Neuronal stem cell (in vitro differentiated cells): ENCODE results near the gene OR51S1. TPM values are rescaled to one million over a fixed set of nuclear protein-coding genes. Genes with fewer than 3 reads are reported as not detected.

Experiments used
- DNase-seq: peaks from one replicate; pipeline ENCODE4 v3.0.0-alpha.2; 2013; ENCODE audit warnings: low spot score
- H2AFZ ChIP-seq: one replicate; pipeline ENCODE4 v1.6.1; 2013; ENCODE audit warnings: mild to moderate bottlenecking, low read length, inconsistent platforms
- H2AK5ac ChIP-seq: 2 replicates; pipeline ENCODE4 v1.6.1; 2013; ENCODE audit warnings: low read depth, mild to moderate bottlenecking, inconsistent platforms, low read length, moderate library complexity, mixed read lengths
- H2BK120ac ChIP-seq: 2 replicates; pipeline ENCODE4 v1.6.1; 2013; ENCODE audit warnings: low read depth, mild to moderate bottlenecking, inconsistent platforms, low read length, moderate library complexity, mixed read lengths
- H2BK12ac ChIP-seq: one replicate; pipeline ENCODE4 v1.6.1; 2013; ENCODE audit warnings: low read length, inconsistent platforms
- H2BK15ac ChIP-seq: 2 replicates; pipeline ENCODE4 v1.6.1; 2013; ENCODE audit warnings: mild to moderate bottlenecking, low read length, inconsistent platforms, mixed read lengths
- H2BK5ac ChIP-seq: one replicate; pipeline ENCODE4 v1.6.1; 2013; ENCODE audit warnings: inconsistent platforms, mild to moderate bottlenecking, low read length, moderate library complexity
- H3K14ac ChIP-seq: one replicate; pipeline ENCODE4 v1.6.1; 2013; ENCODE audit warnings: low read length, inconsistent platforms
- H3K18ac ChIP-seq: 2 replicates; pipeline ENCODE4 v1.6.1; 2013; ENCODE audit warnings: low read length, inconsistent platforms
- H3K23ac ChIP-seq: 2 replicates; pipeline ENCODE4 v1.6.1; 2013; ENCODE audit warnings: low read depth, mild to moderate bottlenecking, mixed read lengths, low read length, inconsistent platforms; ENCODE audit not compliant: poor library complexity
- H3K27ac ChIP-seq: replicated peaks from 3 replicates; pipeline ENCODE4 v1.5.1; 2013; ENCODE audit warnings: low read length, inconsistent platforms
- H3K27me3 ChIP-seq, 3 experiments: 2 replicates each; pipeline ENCODE4 v1.6.1; 2013; ENCODE audit warnings: low read length in 3 of 3, mild to moderate bottlenecking in 2 of 3, inconsistent platforms in 1 of 3, low read depth in 1 of 3, mixed read lengths in 1 of 3, moderate library complexity in 1 of 3; ENCODE audit not compliant: control insufficient read depth in 3 of 3, insufficient read depth in 3 of 3
- H3K36me3 ChIP-seq, 2 donors: replicated peaks in 1 of 2; 2 replicates each; pipeline ENCODE4 v1.6.1; 2013; ENCODE audit warnings: low read length in 2 of 2; ENCODE audit not compliant: control insufficient read depth in 2 of 2, insufficient read depth in 2 of 2
- H3K4ac ChIP-seq: 2 replicates; pipeline ENCODE4 v1.6.1; 2013; ENCODE audit warnings: inconsistent platforms, mild to moderate bottlenecking, low read length, moderate library complexity
- H3K4me1 ChIP-seq, 2 donors: 1 replicate in 1 of 2; 2 replicates in 1 of 2; pipeline ENCODE4 v1.6.1; 2013; ENCODE audit warnings: low read length in 2 of 2, low read depth in 1 of 2; ENCODE audit not compliant: control insufficient read depth in 2 of 2, insufficient read depth in 1 of 2
- H3K4me2 ChIP-seq: one replicate; pipeline ENCODE4 v1.6.1; 2013; ENCODE audit warnings: mild to moderate bottlenecking, low read length, inconsistent platforms; ENCODE audit not compliant: insufficient read depth, poor library complexity, severe bottlenecking
- H3K4me3 ChIP-seq, 2 donors: 2 replicates each; pipeline ENCODE4 v1.5.1; 2013; ENCODE audit warnings: low read length in 2 of 2, mild to moderate bottlenecking in 2 of 2, inconsistent platforms in 1 of 2, moderate library complexity in 1 of 2
- H3K79me1 ChIP-seq: one replicate; pipeline ENCODE4 v1.6.1; 2013; ENCODE audit warnings: low read depth, mild to moderate bottlenecking, inconsistent platforms, low read length, moderate library complexity
- H3K9ac ChIP-seq: one replicate; pipeline ENCODE4 v1.6.1; 2013; ENCODE audit warnings: mild to moderate bottlenecking, low read depth, low read length, inconsistent platforms; ENCODE audit not compliant: poor library complexity
- H3K9me3 ChIP-seq, 2 donors: replicated peaks in 1 of 2; 2 replicates each; pipeline versions ENCODE3 to v1.6.1; 2013; ENCODE audit warnings: low read length in 2 of 2, mild to moderate bottlenecking in 2 of 2, inconsistent platforms in 1 of 2, low read depth in 1 of 2, mixed read lengths in 1 of 2, moderate library complexity in 1 of 2; ENCODE audit not compliant: control insufficient read depth in 2 of 2, insufficient read depth in 1 of 2
- H4K8ac ChIP-seq: one replicate; pipeline ENCODE4 v1.6.1; 2013; ENCODE audit warnings: low read depth, mild to moderate bottlenecking, inconsistent platforms, low read length, moderate library complexity
- H4K91ac ChIP-seq: one replicate; pipeline ENCODE4 v1.6.1; 2013; ENCODE audit warnings: low read length, low read depth, mild to moderate bottlenecking, inconsistent platforms; ENCODE audit not compliant: poor library complexity
- WGBS, 2 donors: extraction: QIAGEN DNeasy Blood & Tissue Kit; methylation state at CpG; one replicate each; pipeline ENCODE4 v1.1.7; 2013; ENCODE audit warnings: missing lambda C conversion rate in 2 of 2, mixed read lengths in 1 of 2; ENCODE audit not compliant: insufficient read length in 2 of 2, insufficient replicate concordance in 1 of 2; ENCODE audit errors: extremely low coverage in 2 of 2; 5-methylcytosine and 5-hydroxymethylcytosine counted together
- polyA plus RNA-seq, 2 experiments: library from polyadenylated mRNA; stranded (reverse); fragments of 200-250 nt; gene quantifications; one replicate each; pipeline ENCODE4 v1.2.3, GENCODE V29; 2013

The OR51S1 gene
- polyA plus RNA-seq (2013, experiment 1 of 2), result not detected
- not detected for polyA plus RNA-seq (2013, experiment 2 of 2)

- no peak within 1 kb of the TSS for H4K91ac ChIP-seq
- H3K4me2 ChIP-seq, result no peak within 1 kb of the TSS
- no peak within 1 kb of the TSS for H2BK5ac ChIP-seq
- H2BK12ac ChIP-seq, result no peak within 1 kb of the TSS
- no peak for DNase-seq
- H2AFZ ChIP-seq, result no peak within 1 kb of the TSS
- no peaks in the 10 kb centered on the region for H3K36me3 ChIP-seq
- H2BK15ac ChIP-seq, result no peak within 1 kb of the TSS
- no peaks in the 10 kb centered on the region for H3K4me1 ChIP-seq
- no peaks in the 10 kb centered on the region for H3K27me3 ChIP-seq
- no peak within 1 kb of the TSS for H3K14ac ChIP-seq
- H3K23ac ChIP-seq, result no peak within 1 kb of the TSS
- H4K8ac ChIP-seq, result no peak within 1 kb of the TSS
- no peak within 1 kb of the TSS for H2BK120ac ChIP-seq
- no CpG with 5 or more reads among the region's 9 CpGs for WGBS, 2 donors
- H3K9ac ChIP-seq, result no peak within 1 kb of the TSS
- no peak within 1 kb of the TSS for H2AK5ac ChIP-seq
- no peak within 1 kb of the TSS for H3K18ac ChIP-seq
- no peaks in the 10 kb centered on the region for H3K79me1 ChIP-seq
- no peak within 1 kb of the TSS for H3K4ac ChIP-seq
- no peaks in the 10 kb centered on the region for H3K9me3 ChIP-seq
- peak within 1 kb of the TSS in 1 of 2 donors; percentile 22 for H3K4me3 ChIP-seq
- H3K27ac ChIP-seq, result no peak within 1 kb of the TSS
Measured at GRCh38 chr11:4848908-4849532, at the start of gene OR51S1. Gene OR51S1 (minus strand): TSS chr11:4849208. CDS start chr11:4849208, 0 bp downstream.

- H3K9ac ChIP-seq, result no peak overlapping the region
- DNase-seq, result no peak
- H4K8ac ChIP-seq, result no peak overlapping the region
- no peak overlapping the region for H3K18ac ChIP-seq
- no peak overlapping the region for H2AK5ac ChIP-seq
- H2BK120ac ChIP-seq, result no peak overlapping the region
- H2BK15ac ChIP-seq, result no peak overlapping the region
- no peak overlapping the region for H4K91ac ChIP-seq
- H3K36me3 ChIP-seq, result no peaks in the 10 kb centered on the region
- H3K4me1 ChIP-seq, result no peaks in the 10 kb centered on the region
- H2BK12ac ChIP-seq, result no peak overlapping the region
- no CpG with 5 or more reads among the region's 1 CpG for WGBS, 2 donors
- no peak overlapping the region for H3K4me2 ChIP-seq
- H3K14ac ChIP-seq, result no peak overlapping the region
- no peak overlapping the region for H3K23ac ChIP-seq
- no peak overlapping the region for H3K4ac ChIP-seq
- H2AFZ ChIP-seq, result no peak overlapping the region
- H3K4me3 ChIP-seq, result no peak overlapping the region
- no peak overlapping the region for H2BK5ac ChIP-seq
- H3K27ac ChIP-seq, result no peak overlapping the region
- no peaks in the 10 kb centered on the region for H3K27me3 ChIP-seq
- H3K79me1 ChIP-seq, result no peaks in the 10 kb centered on the region
- no peaks in the 10 kb centered on the region for H3K9me3 ChIP-seq
Measured at GRCh38 chr11:4891996-4892640, 43.1 kb upstream of the OR51S1 start.

DNA sequence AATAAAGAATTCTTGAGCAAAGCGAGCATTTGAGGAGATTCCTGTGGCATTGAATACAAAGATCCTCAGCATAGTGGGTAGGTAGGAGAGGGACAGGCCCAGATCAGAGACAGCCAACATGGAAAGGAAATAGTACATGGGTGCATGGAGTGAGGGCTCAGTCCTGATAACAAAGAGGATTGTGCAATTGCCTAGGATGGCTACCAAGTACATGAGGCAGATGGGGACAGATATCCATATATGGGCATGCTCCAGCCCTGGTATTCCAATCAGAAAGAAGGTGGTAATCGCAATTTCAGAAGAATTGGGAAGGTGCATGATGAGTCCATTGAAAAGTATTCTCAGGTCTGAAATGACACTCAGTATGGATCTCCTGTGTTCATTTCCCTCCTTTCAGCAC lies 41.3 kb upstream of the OR51S1 start:
- Histone ChIP-seq H2BK15ac (no peak overlapping the region), H3K27me3 (no peaks in the 10 kb centered on the region), H3K4me2 (no peak overlapping the region), H3K23ac (no peak overlapping the region), H2AFZ (no peak overlapping the region), H3K4ac (no peak overlapping the region), H2BK120ac (no peak overlapping the region), H4K8ac (no peak overlapping the region), H3K9me3 (no peaks in the 10 kb centered on the region), H3K79me1 (no peaks in the 10 kb centered on the region), H3K36me3 (no peaks in the 10 kb centered on the region), H3K4me1 (no peaks in the 10 kb centered on the region), H3K14ac (no peak overlapping the region), H4K91ac (no peak overlapping the region), H3K4me3 (no peak overlapping the region), H2BK5ac (no peak overlapping the region), H2AK5ac (no peak overlapping the region), H3K27ac (no peak overlapping the region), H3K9ac (no peak overlapping the region), H3K18ac (no peak overlapping the region), H2BK12ac (no peak overlapping the region)
- DNase-seq, result no peak
- no CpG with 5 or more reads among the region's 2 CpGs for WGBS, 2 donors

DNA sequence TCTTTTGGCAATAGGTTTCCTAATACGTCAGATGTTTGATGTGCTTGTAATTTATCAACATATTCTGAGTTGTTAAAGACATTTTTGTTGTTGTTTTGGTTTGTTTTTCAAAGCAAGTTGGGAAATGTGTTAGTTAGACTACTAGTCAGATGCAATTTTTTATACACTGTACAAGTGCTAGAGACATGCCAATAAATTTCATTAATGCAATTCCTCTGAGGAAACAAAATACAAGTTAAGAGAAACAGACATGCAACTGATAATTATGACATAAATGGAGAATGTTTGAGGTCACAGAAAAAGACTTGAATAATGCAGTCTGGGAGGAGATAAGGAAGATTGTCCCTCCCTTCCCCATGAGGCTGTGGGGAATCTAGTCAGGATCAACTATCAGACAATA lies 38.6 kb upstream of the OR51S1 start:
- no peak overlapping the region for H3K4me2 ChIP-seq
- no peak overlapping the region for H3K4ac ChIP-seq
- H3K14ac ChIP-seq, result no peak overlapping the region
- no peaks in the 10 kb centered on the region for H3K36me3 ChIP-seq
- H3K9me3 ChIP-seq, result no peaks in the 10 kb centered on the region
- H4K91ac ChIP-seq, result no peak overlapping the region
- no peak overlapping the region for H3K4me3 ChIP-seq
- no peak overlapping the region for H2AFZ ChIP-seq
- no peak overlapping the region for H2BK120ac ChIP-seq
- H2BK12ac ChIP-seq, result no peak overlapping the region
- WGBS, 2 donors, result no CpG with 5 or more reads among the region's 1 CpG
- no peak overlapping the region for H3K27ac ChIP-seq
- H2BK15ac ChIP-seq, result no peak overlapping the region
- no peak overlapping the region for H4K8ac ChIP-seq
- H3K27me3 ChIP-seq, result no peaks in the 10 kb centered on the region
- no peak overlapping the region for H3K18ac ChIP-seq
- H3K79me1 ChIP-seq, result no peaks in the 10 kb centered on the region
- DNase-seq, result no peak
- H3K4me1 ChIP-seq, result no peaks in the 10 kb centered on the region
- H3K23ac ChIP-seq, result no peak overlapping the region
- no peak overlapping the region for H2AK5ac ChIP-seq
- no peak overlapping the region for H3K9ac ChIP-seq
- H2BK5ac ChIP-seq, result no peak overlapping the region
